ENCODE results near the gene CCDC17.

GRCh38 chr1:45635211-45635610 is 11.4 kb upstream of the CCDC17 start:
- TF ChIP-seq EZH2 (IDR thresholded peaks at IDR 0.05; ENCODE audit: low read depth) (no peak), CTCF (conservative IDR thresholded peaks at IDR 0.05) (no peak)
